Activated B cell treated with CpG ODN at 0.5 μM for 24 hours (primary cell): ENCODE measurements around the gene ALAS2. TPM values are rescaled to one million over a fixed set of nuclear protein-coding genes. Genes with fewer than 3 reads are reported as not detected.
A peak's percentile ranks its signal among the peaks of the same experiment; 100 is the strongest.
"Not testable (repeated sequence)": the region's sequence is repeated elsewhere in the genome, so short reads cannot be mapped to it uniquely, and the experiment has no call there.

ENCODE experiments used
- ATAC-seq: fragments of 200-7000 bp; cut with Tn5 transposase; one replicate; pipeline ENCODE4 v1.10.0; 2021; ENCODE audit warnings: low read depth, mild to moderate bottlenecking, moderate library complexity
- CTCF ChIA-PET: fragments of 350-600 bp; sonication (Branson Sonifier 250); formaldehyde crosslinking; loops from one replicate; lab custom pipeline; 2021; ENCODE audit warnings: antibody characterized with exemption; lab: Charles Lee
- POLR2A ChIA-PET: fragments of 350-600 bp; sonication (Branson Sonifier 250); formaldehyde crosslinking; loops from one replicate; lab custom pipeline; 2021; ENCODE audit warnings: antibody characterized with exemption; lab: Charles Lee
- DNase-seq: peaks from one replicate; pipeline ENCODE4 v3.0.0; 2022
- H3K27ac Mint-ChIP-seq: one replicate; pipeline ENCODE4 v1.8.0; 2020; ENCODE audit warnings: mixed read lengths
- H3K27me3 Mint-ChIP-seq: one replicate; pipeline ENCODE4 v1.8.0; 2021; ENCODE audit warnings: mixed read lengths
- H3K36me3 Mint-ChIP-seq: one replicate; pipeline ENCODE4 v1.8.0; 2021; ENCODE audit warnings: low read depth, mixed read lengths
- H3K4me1 Mint-ChIP-seq: one replicate; pipeline ENCODE4 v1.8.0; 2021; ENCODE audit warnings: mixed read lengths
- H3K4me3 Mint-ChIP-seq: one replicate; pipeline ENCODE4 v1.8.0; 2020; ENCODE audit warnings: mild to moderate bottlenecking, mixed read lengths
- H3K9me3 Mint-ChIP-seq: one replicate; pipeline ENCODE4 v1.8.0; 2020; ENCODE audit warnings: mixed read lengths
- intact Hi-C: fragments of 100-400 bp; cut with micrococcal nuclease; formaldehyde crosslinking; loops from one replicate; pipeline ENCODE4 v1.15.1; 2024
- total RNA-seq: library from RNA; stranded (reverse); gene quantifications from 2 replicates; pipeline ENCODE4 v1.2.3, GENCODE V29; 2022
- TF ChIP-seq, protein P1 (sequence below): fragments of 200-600 bp; IDR thresholded peaks from one replicate; pipeline ENCODE4 v1.8.0; 2022; ENCODE audit warnings: antibody characterized with exemption, mild to moderate bottlenecking

The ALAS2 gene
- total RNA-seq, 1 donor from 2014 or later, result 0.82 TPM

DNA sequence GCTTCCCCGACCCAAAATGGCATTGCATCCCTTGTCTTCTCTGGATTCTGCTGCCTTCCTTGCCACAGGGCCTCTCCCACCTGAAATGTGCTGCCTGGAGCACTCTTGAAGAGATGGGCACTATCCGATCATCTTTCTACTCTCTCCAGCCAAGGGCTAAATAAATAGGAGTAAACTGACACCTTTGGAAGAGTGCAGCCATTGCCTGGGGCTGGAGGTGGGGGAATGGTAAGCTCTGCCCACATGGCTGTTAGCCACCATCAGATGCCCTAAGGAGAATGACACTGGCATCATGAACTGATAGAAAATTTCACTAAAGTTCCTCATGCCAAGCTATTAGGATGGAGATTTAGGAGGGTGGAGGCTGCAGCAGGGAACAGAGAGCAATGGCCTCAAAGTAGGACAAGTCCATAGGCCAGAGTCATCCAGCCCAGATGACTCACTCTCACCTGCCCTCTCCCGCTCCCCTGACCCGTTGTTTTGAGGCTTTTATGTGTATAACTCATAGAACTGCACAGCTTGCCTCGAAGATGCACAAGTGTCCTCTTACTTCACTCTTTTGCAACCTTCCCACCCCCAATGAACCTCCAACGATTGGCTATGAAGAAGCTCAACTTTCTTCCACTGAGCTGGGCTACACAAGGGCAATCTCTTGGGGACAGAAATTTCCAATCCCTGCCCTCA, 36.0 kb downstream of the ALAS2 start:
- intact Hi-C loops, result no loop called here
- POLR2A ChIA-PET, result no interaction called here

DNA sequence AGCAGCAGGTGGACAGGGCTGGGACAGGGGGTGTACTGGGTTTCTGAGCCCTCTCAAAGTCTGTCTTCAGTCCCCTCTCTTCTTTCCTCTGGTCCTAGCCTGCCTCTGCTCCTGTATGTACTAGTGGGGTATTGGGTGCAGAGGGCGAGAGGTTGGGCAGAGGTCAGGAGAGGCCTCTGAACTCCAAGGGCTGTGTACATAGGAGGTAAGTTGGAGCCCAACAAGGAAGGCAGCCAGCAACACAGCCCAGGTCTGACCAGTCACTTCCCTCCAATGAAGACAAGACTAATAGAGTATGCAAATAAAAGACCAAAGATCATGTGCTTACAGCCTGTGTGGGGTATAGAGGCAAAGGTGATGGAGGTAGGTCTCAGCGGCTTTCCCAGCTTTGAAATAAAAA, 36.7 kb downstream of the ALAS2 start, which contains the start of gene PFKFB1:
PFKFB1 (minus strand) TSS at position 90 of the 400 bp plus-strand sequence. CDS start 181 bp downstream, outside the sequence.
- no peaks in the 10 kb centered on the region for H3K36me3 Mint-ChIP-seq
- H3K27me3 Mint-ChIP-seq, result no peaks in the 10 kb centered on the region
- intact Hi-C loops, result no loop called here
- H3K4me3 Mint-ChIP-seq, result no peak within 1 kb of the TSS
- ATAC-seq (no peak), DNase-seq (no peak)
- POLR2A ChIA-PET, result no interaction called here
- CTCF ChIA-PET, result no interaction called here
- TF ChIP-seq, protein P1, sequence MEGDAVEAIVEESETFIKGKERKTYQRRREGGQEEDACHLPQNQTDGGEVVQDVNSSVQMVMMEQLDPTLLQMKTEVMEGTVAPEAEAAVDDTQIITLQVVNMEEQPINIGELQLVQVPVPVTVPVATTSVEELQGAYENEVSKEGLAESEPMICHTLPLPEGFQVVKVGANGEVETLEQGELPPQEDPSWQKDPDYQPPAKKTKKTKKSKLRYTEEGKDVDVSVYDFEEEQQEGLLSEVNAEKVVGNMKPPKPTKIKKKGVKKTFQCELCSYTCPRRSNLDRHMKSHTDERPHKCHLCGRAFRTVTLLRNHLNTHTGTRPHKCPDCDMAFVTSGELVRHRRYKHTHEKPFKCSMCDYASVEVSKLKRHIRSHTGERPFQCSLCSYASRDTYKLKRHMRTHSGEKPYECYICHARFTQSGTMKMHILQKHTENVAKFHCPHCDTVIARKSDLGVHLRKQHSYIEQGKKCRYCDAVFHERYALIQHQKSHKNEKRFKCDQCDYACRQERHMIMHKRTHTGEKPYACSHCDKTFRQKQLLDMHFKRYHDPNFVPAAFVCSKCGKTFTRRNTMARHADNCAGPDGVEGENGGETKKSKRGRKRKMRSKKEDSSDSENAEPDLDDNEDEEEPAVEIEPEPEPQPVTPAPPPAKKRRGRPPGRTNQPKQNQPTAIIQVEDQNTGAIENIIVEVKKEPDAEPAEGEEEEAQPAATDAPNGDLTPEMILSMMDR, result no peak
- peaks cover 8% of the 10 kb centered on the region for H3K4me1 Mint-ChIP-seq
- no peaks in the 10 kb centered on the region for H3K9me3 Mint-ChIP-seq
- H3K27ac Mint-ChIP-seq, result peak within 1 kb of the TSS; percentile 63

More for the DNA sequence above, 36.0 kb downstream of the ALAS2 start:
- TF ChIP-seq, protein P1, result no peak
- Mint-ChIP-seq H3K27me3 (no peaks in the 10 kb centered on the region), H3K36me3 (no peaks in the 10 kb centered on the region), H3K4me1 (peaks cover 14% of the 10 kb centered on the region), H3K9me3 (no peaks in the 10 kb centered on the region), H3K27ac (peak overlapping the region; percentile 63), H3K4me3 (no peak overlapping the region)
- CTCF ChIA-PET, result no interaction called here
- ATAC-seq, result no peak
- DNase-seq, result no peak

GRCh38 chrX:54992911-54993622, 37.7 kb downstream of the ALAS2 start:
- Mint-ChIP-seq H3K36me3 (no peaks in the 10 kb centered on the region), H3K4me1 (peaks cover 8% of the 10 kb centered on the region), H3K4me3 (no peak overlapping the region), H3K27me3 (no peaks in the 10 kb centered on the region), H3K9me3 (no peaks in the 10 kb centered on the region), H3K27ac (no peak overlapping the region)
- DNase-seq (no peak), ATAC-seq (no peak)
- ChIA-PET POLR2A (no interaction called here), CTCF (no interaction called here)
- intact Hi-C loops, result no loop called here
- TF ChIP-seq, protein P1, result no peak

DNA sequence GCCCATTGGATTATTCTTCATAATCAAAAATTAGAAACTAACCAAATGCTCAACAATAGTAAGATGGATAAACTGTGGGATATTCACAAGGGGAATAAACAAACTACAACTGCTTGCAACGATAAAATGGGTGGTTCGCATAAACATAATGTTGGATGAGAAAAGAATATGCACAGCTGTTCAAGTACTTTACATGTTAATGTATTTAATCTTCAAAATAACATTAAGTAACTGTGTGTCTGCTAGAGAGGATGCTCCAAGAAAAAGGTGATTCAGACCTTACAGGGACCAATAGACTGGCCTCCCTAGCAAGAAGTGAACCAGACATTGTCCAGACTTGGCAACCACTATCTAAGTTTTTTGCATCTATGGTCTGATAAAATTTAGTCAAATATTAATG, 39.1 kb downstream of the ALAS2 start:
- peaks cover 8% of the 10 kb centered on the region for H3K4me1 Mint-ChIP-seq
- H3K36me3 Mint-ChIP-seq, result no peaks in the 10 kb centered on the region
- TF ChIP-seq, protein P1, result no peak
- no peak overlapping the region for H3K27ac Mint-ChIP-seq
- ATAC-seq, result no peak
- H3K9me3 Mint-ChIP-seq, result peaks cover 3% of the 10 kb centered on the region
- no peak for DNase-seq
- intact Hi-C loops, result no loop called here
- ChIA-PET CTCF (no interaction called here), POLR2A (no interaction called here)
- no peaks in the 10 kb centered on the region for H3K27me3 Mint-ChIP-seq
- no peak overlapping the region for H3K4me3 Mint-ChIP-seq

DNA sequence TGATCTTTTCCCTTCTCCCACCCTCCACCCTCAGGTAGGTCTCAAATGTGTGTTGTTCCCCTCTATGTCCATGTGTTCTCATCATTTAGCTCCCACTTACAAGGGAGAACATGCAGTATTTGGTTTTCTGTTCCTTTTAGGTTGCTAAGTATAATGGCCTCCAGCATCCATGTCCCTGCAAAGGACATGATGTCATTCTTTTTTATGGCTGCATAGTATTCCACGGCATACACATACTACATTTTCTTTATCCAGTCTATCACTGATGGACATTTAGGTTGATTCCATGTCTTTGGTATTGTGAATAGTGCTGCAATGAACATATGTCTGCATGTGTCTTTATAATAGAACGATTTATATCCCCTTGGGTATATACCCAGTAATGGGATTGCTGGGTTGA, 47.5 kb downstream of the ALAS2 start:
- H3K36me3 Mint-ChIP-seq, H3K4me3 Mint-ChIP-seq: not testable (repeated sequence)

More for the DNA sequence above, 47.5 kb downstream of the ALAS2 start:
- POLR2A ChIA-PET, DNase-seq, H3K27me3 Mint-ChIP-seq, H3K9me3 Mint-ChIP-seq, intact Hi-C loops, CTCF ChIA-PET, H3K27ac Mint-ChIP-seq, H3K4me1 Mint-ChIP-seq, ATAC-seq: not testable (repeated sequence)
